ENCODE data around the gene TSGA10IP.

TSGA10IP gene

DNA sequence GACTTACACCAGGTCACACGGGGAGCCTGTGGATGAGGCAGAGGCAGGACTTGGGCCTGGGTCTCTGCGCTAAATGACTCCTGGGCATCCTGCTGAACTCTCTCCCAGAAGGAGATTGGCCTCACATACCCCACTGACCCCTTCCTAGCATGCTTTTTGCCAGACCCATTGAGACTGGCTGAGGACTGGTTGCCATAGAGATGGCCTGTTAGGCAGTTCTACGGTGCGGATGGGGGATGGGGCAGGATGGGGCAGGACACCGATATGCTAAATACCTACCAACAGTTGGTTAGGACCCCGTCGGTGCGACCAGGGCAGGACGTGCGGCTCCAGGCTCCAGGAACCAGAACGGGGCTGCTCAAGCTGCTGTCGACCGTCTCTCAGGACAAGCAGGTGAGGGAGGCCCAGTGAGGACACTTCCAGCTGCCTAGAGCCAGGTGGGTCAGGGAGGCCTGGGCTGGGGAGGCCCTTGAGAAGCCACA is at the start of gene TSGA10IP:
Gene TSGA10IP, plus strand, starts transcription at position 51 of the 482 bp plus-strand sequence. Its CDS starts 196 bp downstream, at position 247.
- DNase-seq, result no peak

DNA sequence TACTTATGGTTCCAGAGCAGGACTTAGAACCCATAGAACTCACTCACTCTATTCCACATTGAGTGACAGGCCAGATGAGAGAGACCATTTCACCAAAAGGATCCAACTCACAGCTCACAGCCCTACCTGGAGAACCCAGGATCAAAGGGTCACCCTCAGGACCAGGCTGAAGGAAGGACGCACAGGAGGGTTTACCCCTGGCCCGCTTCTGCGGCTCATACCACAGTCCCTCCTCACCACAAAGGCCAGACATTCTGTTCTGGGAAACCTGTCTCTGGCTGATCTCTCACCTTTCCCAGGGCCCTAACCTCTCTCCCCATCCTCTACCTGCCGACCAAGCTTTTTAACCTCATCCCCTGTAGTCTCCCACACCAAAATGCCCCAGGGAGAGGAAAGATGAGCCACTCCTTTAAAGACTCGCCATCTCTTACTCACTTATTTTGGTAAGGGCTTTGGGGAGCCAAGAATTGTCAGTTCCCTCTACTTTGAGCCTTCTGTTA is 49.7 kb upstream of the TSGA10IP start:
- no peak for DNase-seq

DNA sequence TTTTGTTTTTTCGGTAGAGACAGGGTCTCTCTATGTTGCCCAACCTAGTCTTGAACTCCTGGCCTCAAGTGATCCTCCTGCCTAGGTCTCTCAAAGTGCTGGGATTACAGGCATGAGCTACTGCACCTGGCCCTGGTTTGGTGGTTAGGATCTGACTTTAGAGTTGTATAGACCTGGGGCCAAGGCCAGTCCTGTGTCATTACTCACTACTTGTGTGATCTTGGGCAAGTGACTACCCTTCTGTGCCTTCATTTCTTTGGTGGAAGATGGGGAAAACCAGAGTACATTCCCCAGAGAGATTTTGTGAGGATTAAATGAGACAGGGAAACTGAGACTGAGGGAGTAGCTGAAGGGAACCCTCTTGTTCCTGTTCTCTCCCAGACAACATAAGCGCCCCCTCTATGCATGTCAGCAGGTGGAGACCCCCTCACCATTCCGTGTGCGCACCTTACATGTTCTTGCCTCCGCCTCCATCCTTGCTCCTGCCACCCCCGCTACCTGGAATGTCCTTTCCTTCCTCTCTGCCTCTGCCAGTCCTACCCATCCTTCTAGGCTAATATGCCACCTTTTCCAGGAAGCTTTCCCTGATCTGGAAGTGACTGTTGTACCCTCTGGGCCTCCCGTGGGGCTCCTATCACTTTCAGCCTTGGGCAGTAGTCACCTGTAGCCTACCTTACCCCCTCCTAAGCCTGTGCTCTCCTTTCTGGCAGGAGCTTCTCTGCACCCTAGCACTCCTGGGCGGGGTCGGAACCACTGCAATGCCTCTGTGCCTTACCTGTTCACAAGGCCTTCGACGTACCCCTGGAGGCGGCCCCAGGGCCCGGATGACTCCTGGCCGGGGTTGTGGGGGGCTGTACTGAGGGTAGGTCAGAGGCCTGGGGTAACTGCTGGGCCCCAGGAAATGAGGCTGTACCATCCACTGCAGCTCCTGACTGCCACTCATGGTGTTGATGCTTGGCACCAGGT is 49.0 kb upstream of the TSGA10IP start:
- no peak for DNase-seq

DNA sequence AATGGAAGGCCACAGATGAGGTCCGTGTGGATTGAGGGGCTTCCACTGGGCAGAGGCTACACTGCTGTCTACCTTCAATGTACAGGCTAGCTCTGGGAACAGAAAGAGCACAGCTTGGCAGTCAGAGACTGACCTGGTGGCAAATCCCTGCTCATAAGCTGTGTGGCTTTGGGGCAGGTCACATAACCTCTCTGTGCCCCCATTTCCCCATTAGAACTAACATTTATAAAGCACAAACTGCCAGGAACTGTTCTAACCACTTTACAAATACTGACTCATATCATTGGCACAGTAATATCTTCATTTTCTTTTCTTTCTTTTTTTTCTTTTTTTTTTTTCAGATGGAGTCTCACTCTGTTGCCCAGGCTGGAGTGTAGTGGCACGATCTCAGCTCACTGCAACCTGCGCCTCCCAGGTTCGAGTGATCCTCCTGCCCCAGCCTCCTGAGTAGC is 48.2 kb upstream of the TSGA10IP start:
- DNase-seq, result no peak

DNA sequence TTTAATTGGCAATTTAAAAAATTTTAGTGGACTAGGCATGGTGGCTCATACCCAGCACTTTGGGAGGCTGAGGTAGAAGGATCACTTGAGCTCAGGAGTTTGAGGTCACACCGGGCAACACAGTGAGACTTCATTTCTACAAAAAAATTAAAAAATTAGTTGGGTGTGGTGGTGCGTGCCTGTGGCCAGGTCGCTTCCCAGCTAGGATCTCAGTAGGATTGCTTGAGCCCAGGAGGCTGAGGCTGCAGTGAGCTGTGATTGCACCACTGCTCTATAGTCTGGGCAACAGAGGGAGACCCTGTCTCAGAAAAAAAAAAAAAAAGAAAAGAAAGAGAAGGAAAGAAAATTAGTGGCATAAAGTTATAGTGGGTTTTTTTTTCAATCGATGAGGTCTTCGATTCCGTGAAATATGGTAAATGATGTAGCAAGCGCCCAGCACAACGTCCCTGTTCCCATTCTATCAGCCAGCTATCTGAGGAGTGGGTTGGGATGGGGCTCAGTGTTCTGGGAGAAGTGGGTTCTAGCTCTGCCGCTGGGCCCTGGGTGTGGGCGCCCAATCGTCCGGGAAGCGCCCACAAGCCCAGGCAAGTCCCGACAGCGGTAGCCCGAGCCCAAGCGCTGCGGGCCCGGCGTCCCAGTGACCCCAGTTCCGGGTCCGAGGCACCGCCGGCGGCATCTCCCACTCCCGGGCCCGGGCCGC is 46.5 kb upstream of the TSGA10IP start:
- no peak for DNase-seq

DNA sequence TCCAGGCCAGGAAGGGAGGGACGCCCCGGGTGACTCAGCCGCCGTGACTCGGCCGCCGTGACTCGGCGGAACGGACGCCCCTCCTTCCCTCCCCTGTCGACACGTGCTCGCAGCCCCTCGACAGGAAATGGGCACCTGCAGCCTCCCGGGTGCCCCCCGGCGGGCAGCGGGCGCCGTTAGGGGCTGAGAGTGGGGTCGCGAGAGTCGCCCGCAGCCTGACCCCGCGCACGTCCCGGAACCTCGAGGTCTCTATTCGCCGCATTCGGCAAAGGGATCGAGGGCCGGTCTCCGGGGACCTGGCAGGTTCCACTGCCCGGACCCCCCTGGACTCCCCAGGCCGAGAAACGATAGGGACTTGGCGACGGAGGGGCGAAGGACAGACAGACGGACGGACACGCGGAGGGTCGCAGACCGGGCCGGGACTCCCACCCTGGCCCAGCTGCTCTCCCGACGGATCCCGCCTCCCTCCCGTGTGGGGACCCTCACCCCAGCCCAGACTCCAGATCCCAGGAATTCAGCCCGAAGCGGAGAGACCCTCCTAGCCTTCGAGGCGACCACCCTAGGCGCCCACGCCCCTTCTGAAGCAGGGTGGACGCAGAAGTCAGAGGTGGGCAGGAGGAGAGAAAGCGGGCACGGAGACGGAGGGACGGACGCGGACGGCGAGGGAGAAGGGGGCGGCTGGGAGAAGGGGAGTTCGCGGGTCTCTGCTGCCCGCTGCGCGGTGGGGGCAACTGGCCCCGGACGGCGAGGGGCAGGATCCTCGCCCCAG is 45.7 kb upstream of the TSGA10IP start:
- DNase-seq, result peak; percentile 90

DNA sequence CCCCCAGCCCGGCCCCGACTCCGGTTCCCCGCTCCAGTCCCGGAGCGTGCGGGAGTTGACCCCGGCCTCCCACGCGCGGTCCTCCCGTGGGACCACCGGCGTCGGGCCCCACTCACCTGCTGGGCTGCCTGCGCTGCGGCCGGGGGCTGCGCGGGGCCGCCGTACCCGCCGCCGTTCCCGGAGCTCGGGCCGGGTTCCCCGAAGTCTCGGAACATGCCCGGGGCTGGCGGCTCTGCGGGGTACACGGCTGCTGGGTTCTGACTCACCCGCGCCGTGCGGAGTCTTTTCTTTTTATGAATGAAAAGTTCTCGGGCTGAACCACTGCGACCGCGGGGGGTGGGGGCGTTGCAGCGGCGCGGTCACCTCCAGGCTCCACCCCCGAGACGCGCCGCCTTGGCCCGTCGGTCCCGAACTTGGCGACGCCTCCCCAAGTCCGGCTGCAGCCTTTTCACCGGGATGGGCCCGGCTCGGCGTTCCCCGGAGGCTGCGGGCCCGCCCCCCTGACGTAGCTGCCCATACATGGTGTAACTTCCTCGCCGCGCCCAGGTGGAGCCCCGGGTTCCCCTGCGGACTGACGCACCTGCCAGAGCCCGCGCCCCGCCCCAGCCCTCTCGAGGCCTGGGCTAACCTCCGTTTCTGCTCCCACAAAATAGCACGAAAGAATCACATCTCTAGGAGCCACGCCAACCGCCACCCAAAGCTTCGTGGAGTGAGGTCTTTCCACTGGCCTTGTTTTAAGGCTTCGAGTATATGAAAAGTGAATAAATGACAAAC is 45.0 kb upstream of the TSGA10IP start, which contains the start of gene FOSL1:
Gene FOSL1, minus strand, starts transcription at position 264 of the 774 bp plus-strand sequence. Its CDS starts 49 bp downstream, at position 215.
- DNase-seq, result peak; percentile 97

DNA sequence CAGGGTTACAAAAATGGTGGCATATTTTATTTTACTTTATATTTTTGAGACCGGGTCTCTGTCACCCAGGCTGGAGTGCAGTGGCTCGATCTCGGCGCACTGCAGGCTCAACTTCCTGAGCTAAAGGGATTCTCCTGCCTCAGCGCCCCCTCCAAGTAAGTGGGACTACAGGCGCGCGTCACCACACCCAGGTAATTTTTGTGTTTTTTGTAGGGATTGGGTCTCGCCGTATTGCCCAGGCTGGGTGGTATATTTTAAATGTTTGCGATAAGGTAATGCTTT is 44.4 kb upstream of the TSGA10IP start:
- no peak for DNase-seq

DNA sequence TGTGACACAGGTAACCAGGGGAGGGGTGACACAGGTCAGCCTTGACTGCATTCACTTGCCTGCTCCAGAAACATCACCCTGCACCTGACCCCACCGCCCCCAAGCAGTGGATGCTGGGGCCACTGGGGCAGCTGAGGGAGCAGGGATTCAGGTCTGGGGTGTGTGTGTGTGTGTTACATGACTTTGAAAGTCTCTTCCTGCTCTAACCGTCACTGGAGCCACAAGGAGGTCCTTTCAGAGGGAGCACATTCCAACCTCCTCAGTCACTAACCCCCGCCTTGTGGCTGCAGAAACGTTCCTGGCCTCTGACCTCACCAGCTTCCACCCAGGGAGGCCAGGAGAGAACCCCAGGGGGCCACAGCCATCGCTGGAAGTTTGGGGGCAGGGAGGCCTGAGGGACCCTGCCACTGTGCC is 42.2 kb upstream of the TSGA10IP start:
- peak; percentile 98 for DNase-seq

DNA sequence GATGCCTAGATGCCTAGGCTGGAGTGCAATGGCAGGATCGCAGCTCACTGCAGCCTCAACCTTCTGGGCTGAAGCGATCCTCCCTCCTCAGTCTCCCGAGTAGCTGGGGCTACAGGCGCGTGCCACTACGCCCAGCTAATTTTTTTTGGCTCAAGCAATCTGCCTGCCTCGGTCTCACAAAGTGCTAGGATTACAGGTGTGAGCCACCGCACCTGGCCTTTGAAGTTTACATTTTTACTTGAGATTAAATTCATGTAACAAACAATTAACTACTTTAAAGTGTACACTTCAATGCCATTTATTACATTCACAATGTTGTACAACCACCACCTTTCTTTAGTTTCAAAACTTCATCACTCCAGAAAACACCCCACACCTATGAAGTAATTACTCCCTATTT is 41.6 kb upstream of the TSGA10IP start:
- no peak for DNase-seq

DNA sequence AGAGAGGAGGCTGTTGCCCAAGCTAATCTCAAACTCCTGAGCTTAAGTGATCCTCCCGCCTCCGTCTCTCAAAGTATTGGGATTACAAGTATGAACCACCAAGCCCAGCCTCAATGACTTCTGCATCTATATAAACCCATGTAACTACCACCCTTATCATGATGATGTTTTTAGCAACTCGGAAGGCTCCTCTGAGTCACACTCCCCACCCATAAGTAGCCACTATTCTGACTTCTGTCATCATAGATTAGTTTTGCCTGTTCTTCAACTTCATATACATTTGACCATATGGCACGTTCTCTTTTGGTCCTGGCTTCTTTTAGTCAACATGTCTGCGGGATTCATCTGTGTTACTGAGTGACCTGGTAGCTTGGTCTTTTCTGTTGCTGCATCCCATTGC is 38.7 kb upstream of the TSGA10IP start:
- DNase-seq, result no peak

DNA sequence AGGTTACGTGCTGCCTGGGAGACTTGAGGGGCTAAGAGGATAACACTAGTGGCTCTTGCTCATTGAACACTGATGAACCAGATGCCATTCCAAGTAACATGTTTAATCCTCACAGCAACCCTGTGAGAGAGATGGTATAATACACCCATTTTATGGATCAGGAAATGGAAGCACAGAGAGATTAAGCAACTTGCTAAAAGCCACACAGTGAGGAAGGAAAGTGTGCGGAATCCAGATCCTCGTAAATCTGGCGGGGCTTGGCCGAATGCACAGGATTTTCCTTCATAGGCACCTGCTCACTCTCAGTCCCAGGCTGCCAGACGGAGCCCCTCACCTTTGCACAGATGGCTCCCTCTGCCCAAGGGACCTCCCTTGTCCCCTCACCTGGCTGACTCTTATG is 37.4 kb upstream of the TSGA10IP start:
- no peak for DNase-seq

DNA sequence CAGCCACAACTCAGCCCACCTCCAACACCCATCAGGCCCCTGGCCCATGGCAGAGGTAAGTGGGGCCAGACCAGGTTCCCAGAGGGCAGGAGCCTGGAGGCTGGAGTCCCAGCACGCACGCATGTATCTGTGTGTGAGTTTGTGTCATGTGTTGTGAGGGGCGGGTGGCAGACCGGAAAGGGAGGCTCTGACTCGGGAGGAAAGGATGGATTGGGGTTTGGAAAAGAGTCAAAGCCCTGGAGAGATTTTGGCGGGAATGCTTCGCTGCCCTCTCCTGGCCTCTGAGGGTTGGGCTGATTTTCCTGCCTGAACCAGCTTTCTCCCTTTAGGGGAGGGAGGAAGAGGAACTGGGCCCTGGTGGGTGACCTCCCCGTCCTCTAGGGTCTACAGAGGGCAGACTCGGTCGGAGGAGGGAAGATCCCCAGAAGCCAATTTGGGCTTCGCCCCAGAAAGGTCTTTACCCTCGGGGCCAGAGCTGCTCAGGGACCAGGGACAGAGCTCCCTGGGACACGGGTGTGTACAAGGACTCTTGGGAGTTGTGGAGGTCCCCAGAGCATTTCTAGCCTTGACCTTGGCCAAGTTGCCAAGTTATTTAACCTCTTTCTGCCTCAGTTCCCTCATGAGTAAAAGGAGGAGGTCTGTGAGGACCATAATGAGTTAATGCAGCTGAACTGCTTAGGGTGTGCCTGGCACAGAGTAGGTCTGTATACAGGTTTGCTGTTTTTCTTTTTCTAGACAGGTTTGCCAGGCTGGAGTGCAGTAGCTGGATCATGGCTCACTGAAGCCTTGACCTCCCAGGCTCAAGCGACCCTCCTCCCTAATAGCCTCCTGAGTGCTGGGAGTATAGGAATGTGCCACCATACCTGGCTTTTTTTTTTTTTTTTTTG is 33.4 kb upstream of the TSGA10IP start:
- peak; percentile 98 for DNase-seq

DNA sequence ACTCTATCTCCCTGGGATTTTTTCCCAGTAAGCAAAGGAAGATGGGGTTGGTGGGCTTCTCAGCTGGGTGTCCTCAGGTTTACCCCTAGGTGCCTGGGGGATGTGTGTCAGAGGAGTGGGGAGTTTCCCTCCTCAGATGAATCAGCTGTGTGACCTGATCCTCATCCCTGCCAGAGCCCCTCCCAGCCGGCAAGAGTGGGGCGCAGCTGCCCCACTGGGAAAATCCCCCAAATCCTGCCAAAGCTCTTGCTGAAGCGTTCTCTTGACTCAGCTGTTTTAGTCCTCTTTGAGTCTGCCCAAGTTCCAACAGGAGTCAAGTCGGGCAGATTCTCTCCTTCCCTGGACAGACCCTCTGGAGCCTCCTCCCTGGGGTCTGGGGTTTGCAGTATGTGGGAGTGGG is 32.4 kb upstream of the TSGA10IP start:
- DNase-seq, result peak; percentile 87

DNA sequence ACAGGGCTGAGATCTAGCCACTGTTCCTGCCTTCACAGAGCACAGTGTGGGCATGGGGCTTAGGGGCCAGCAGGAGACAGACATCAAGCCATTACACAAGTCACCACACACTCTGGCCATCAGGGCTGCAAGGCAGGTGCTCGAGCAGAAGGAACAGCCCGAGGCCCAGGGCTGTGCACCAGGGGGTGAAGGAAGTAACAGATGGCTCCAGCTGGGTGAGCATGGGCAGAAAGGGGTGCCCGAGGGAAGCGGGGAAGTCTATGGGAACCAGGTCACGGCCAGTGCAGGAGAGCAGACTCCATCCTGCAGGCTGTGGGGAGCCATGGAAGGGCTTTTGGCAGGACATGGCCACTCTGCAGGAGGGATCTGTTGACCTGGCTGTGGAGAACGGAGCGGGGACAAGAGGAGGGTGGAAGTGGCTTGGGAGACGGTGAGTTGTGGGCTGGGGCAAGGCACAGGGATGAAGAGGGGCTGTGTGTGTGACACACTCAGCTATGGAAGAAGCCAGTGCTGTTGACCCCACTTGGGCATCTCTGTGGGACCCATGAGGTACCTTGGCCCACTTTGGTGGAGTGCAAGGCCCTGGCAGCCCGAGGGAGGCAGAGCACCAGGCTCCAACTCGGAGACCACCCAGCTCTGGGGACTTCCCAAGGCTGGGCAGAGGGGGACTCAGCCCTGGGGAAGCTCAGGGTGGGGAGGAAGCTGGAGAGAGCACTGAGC is 30.0 kb upstream of the TSGA10IP start:
- DNase-seq, result peak; percentile 70

DNA sequence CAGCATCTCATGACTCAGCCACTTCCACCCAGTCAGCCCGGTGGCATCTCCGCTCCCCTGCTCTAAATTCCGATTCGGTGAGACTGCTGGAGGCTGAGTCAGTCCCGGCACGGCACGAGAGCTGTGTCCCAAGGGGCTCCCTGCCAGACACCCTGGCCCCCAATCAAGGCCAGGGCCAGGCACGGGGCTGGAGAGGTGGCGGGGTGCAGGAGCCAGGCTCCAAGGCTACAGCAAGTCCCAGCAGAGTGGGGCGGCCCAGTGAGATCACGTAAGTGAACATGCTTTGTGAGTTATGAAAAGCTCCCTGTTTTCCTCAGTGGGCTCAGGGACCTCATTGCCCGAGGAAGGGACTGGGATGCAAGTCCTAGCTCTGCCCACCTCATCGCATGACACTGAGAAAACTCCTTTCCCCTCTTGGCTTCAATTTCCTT is 29.4 kb upstream of the TSGA10IP start:
- DNase-seq, result peak; percentile 100

DNA sequence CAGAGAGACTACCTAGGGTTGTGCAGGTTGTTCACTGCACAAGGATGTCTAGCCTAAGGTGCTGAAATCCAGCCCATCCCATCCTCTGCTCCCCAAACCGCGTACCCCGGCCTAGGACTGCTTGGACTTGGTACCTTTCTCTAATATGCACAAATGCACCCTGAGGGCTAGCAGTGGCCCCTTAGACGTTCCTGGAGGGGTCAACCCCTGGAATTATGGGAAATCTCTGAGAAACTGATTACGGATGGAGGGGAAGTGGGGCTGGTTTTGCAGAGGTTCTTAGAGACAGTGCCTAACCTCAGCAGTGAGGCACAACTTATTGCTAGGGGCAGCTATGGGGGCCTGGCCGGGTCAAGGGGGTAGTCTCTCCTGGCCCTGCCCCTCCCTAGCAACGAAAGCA is 28.9 kb upstream of the TSGA10IP start:
- no peak for DNase-seq

DNA sequence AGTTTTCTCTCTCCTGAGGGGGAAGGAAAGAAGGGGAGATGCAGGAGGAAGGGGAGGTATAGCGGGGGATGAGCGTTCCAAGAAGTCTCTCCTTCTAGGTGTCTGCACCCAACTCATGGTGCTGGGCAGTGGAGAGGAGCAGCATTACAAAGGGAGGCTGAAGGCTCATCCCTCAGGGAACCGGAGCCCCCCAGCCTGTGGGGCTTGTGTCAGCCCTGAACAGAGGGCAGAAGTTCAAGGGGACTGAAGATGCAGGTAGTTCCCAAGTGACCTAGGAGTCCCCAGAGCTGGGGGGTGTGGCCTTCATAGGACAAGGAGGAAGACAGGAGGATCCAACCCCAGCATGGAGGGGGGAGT is 28.2 kb upstream of the TSGA10IP start:
- DNase-seq, result no peak

DNA sequence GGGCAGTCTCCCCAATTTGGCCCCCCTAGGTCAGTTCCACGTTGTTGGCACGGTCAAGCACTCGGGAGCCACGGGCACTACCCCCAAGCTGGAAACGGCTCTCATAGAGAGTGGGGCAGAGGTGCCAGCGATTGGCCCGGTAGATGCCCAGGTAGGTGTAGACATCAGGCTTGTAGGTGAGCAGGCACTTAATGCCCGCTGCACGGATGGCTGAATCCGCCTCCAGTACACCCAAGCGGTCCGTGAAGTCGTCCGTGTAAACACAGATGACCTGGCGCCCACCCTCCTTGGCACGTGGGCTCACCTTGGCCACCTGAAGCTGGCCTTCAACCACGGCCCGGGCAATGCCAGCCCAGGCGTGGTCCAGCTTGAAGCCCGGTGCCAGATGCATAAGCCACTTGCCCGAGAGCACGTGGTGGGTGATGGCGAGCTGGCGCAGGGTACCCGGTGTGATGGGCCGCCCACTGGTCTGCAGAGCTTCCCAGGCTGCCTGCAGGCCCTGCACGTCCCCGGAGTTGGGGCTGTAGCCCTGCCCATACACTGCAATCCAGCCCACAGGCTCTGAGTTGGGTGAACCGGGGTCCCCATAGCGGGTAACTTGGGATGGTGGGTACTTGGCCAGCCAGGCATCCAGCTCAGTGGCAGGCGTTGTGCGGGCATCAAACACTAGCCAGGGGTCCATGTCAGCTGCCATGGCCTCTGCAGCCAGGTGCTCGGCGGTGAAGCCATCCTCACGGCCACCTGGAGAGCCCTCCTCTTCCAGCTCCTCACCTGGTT is 27.7 kb upstream of the TSGA10IP start:
- DNase-seq, result no peak
